Measurements from ENCODE around the gene BAZ2B.

BAZ2B gene

DNA sequence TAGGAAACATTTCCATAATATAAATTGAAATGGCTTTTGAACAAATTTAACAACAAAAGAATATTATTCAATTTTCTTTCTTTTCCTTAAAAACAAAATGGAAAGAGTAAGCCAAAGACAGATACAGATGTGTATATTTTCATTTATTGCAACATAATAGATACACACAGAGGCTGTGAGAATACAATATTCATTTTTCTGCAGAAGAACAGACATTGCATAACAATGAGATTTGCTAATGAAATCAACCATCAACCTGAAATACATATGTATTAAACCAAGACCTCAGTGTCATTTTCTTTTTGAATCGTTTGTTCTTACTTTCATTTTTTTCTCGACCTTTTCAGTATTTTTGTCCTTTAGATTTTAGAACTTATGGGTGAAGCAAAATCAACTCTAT is 95.1 kb downstream of the BAZ2B start:
- in situ Hi-C loops (cut with HindIII; ENCODE audit: low pct_ligation_motif_present, low sequenced_read_pairs): no loop called here
- no peak overlapping the region for H3K27ac ChIP-seq
- TF ChIP-seq, protein P1, sequence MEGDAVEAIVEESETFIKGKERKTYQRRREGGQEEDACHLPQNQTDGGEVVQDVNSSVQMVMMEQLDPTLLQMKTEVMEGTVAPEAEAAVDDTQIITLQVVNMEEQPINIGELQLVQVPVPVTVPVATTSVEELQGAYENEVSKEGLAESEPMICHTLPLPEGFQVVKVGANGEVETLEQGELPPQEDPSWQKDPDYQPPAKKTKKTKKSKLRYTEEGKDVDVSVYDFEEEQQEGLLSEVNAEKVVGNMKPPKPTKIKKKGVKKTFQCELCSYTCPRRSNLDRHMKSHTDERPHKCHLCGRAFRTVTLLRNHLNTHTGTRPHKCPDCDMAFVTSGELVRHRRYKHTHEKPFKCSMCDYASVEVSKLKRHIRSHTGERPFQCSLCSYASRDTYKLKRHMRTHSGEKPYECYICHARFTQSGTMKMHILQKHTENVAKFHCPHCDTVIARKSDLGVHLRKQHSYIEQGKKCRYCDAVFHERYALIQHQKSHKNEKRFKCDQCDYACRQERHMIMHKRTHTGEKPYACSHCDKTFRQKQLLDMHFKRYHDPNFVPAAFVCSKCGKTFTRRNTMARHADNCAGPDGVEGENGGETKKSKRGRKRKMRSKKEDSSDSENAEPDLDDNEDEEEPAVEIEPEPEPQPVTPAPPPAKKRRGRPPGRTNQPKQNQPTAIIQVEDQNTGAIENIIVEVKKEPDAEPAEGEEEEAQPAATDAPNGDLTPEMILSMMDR (IDR thresholded peaks at IDR 0.05; ENCODE audit: low read depth, low read length, missing control alignments): no peak
- H3K36me3 ChIP-seq (replicated peaks): no peaks in the 10 kb centered on the region
- no peak for DNase-seq
- H3K27me3 ChIP-seq (replicated peaks): no peaks in the 10 kb centered on the region
- H3K4me3 ChIP-seq (ENCODE audit: low read depth, low read length): no peak overlapping the region

DNA sequence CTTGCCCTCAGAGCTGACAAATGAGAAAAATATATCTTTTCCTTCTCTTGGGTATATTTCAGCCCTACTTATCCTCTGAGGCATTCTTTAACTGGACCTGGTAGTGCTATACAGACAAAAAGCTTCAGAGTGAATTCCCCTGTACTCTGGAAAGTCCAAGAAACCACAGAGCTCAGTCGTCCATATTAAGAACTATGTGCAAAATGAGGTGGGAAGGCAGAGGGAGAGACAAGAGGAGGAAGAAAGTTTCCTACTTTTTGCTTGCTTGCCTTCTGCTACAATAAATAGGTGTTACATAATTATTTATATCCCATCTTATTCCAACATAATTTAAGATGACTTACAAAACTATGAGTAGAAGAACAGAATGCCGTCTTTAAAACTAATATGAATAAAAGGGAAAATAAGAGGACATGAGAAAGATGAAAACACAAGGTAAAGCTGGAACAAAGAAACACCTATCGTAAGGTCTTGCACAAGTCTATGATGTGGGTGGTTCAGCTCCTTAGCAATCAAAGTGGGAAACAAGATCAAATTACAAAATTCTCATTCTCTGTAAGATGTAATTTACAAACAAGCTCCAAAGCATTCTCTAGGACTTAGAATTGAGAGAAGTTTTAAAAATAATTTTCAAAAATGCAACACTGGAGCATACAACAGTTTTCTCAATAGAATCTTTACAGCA is 97.9 kb downstream of the BAZ2B start:
- TF ChIP-seq, protein P1 (IDR thresholded peaks at IDR 0.05; ENCODE audit: low read depth, low read length, missing control alignments): no peak
- Histone ChIP-seq H3K27me3 (replicated peaks) (no peaks in the 10 kb centered on the region), H3K36me3 (replicated peaks) (no peaks in the 10 kb centered on the region), H3K27ac (no peak overlapping the region), H3K4me3 (ENCODE audit: low read depth, low read length) (no peak overlapping the region)
- in situ Hi-C loops (cut with HindIII; ENCODE audit: low pct_ligation_motif_present, low sequenced_read_pairs): no loop called here
- no peak for DNase-seq

DNA sequence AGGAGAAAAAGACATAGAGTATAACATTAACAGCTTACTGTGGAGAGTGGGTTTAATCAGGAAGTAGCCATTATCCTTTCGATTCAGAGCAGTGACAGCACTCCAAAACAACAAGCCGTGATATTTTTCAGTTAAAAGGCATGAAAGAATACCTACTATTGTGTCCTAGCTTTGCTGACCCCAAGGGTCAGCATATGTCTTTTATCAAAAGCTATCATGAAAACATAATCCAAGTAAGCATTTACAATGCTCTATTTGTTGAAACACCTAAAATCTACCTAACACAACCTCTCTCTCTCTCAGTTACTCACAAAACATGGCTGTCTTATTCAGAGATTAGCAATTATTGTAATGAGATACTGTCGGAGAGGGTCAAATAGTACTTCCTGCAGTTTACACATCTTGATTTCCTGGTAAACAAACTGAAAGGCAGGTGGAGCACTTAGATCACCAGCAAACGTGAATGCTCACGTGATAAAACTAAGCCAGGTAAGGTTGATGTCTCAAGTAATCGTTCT is 100.0 kb downstream of the BAZ2B start:
- in situ Hi-C loops (cut with HindIII; ENCODE audit: low pct_ligation_motif_present, low sequenced_read_pairs): no loop called here
- H3K27me3 ChIP-seq (replicated peaks): no peaks in the 10 kb centered on the region
- peak; percentile 5 for DNase-seq
- H3K27ac ChIP-seq: peak overlapping the region; percentile 58
- TF ChIP-seq, protein P1 (IDR thresholded peaks at IDR 0.05; ENCODE audit: low read depth, low read length, missing control alignments): no peak
- peak overlapping the region; percentile 47 for H3K4me3 ChIP-seq (ENCODE audit: low read depth, low read length)
- H3K36me3 ChIP-seq (replicated peaks): no peaks in the 10 kb centered on the region

DNA sequence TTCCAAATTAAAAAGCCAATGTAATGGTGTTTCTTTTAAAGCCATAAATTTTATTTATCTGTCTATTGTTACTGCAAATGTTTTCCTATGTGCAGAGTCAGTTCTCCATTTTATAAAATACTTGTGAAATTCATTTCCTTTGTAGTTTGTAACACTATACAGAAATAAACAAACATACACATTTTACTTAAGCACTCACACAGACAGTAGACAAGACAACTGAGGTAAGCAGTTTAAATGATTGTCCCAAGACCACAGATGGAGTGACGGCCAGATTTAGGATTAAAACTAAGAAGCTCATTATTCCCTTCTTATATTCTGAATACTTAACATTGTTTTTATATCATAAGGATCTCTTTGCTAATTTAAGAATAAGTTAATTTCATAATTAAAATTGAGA is 100.9 kb downstream of the BAZ2B start:
- H3K4me3 ChIP-seq (ENCODE audit: low read depth, low read length): no peak overlapping the region
- H3K36me3 ChIP-seq (replicated peaks): no peaks in the 10 kb centered on the region
- no peak overlapping the region for H3K27ac ChIP-seq
- in situ Hi-C loops (cut with HindIII; ENCODE audit: low pct_ligation_motif_present, low sequenced_read_pairs): no loop called here
- H3K27me3 ChIP-seq (replicated peaks): no peaks in the 10 kb centered on the region
- no peak for DNase-seq
- TF ChIP-seq, protein P1 (IDR thresholded peaks at IDR 0.05; ENCODE audit: low read depth, low read length, missing control alignments): no peak

GRCh38 chr2:159513745-159514144 is 102.6 kb downstream of the BAZ2B start:
- no peak for DNase-seq
- in situ Hi-C loops (cut with HindIII; ENCODE audit: low pct_ligation_motif_present, low sequenced_read_pairs): no loop called here
- no peak overlapping the region for H3K4me3 ChIP-seq (ENCODE audit: low read depth, low read length)
- no peaks in the 10 kb centered on the region for H3K36me3 ChIP-seq (replicated peaks)
- no peaks in the 10 kb centered on the region for H3K27me3 ChIP-seq (replicated peaks)
- TF ChIP-seq, protein P1 (IDR thresholded peaks at IDR 0.05; ENCODE audit: low read depth, low read length, missing control alignments): no peak
- H3K27ac ChIP-seq: no peak overlapping the region

DNA sequence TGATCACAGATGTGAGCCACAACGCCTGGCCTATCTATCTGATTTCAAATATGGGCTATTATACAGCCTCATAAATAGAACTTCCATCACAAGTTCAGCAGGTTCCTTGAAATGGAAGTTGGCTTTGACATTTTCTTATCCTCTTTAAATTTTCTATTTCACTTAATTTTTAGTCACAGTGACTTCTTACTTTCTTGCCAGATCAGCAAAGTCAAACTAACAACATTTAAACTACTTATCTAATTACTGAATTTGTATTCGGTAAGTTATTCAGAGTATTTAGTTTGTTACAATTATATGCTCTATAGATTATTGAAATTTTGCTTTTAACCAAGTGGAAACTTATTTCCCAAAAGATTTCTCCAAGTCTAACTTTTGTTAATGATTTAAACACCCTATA is 108.2 kb downstream of the BAZ2B start:
- DNase-seq: no peak
- in situ Hi-C loops (cut with HindIII; ENCODE audit: low pct_ligation_motif_present, low sequenced_read_pairs): no loop called here
- no peak overlapping the region for H3K4me3 ChIP-seq (ENCODE audit: low read depth, low read length)
- H3K27ac ChIP-seq: no peak overlapping the region
- H3K27me3 ChIP-seq (replicated peaks): no peaks in the 10 kb centered on the region
- no peaks in the 10 kb centered on the region for H3K36me3 ChIP-seq (replicated peaks)
- TF ChIP-seq, protein P1 (IDR thresholded peaks at IDR 0.05; ENCODE audit: low read depth, low read length, missing control alignments): no peak
